ENCODE measurements around the gene POLK.
"Not testable (repeated sequence)": the region's sequence is repeated elsewhere in the genome, so short reads cannot be mapped to it uniquely, and the experiment has no call there.

Gene POLK

GRCh38 chr5:75510836-75511434 lies 756 bp upstream of the POLK start:
- peak; percentile 31 for DNase-seq

DNA sequence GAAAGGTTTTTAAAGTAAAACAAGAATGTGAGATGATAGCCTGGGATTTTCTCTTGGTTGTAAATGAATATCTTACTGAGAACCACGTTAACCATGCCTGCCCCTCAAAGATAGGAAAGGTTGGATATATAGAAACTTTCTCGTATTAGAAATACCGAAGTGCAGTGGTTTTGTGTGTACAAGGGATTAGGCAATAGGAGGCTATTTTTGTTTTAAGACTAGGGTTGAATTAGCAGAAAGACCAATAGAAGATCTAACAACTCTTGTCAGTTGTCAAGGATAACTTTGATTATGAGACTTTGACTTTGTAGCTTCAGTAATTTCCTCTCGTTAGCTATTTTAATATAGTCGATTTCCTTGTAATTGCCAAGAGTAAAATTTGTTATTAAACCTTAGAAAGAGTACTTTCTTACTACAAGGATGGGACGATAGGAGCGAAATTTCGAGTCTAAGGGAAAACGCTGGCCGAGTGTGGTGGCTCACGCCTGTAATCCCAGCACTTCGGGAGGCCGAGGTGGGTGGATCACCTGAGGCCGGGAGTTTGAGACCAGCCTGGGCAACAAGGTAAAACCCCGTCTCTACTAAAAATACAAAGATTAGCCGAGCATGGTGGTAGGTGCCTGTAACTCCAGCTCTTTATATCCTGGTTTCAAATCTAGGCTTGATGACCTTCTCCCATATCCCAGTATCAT lies 838 bp downstream of the POLK start:
- no peak for DNase-seq

GRCh38 chr5:75513841-75514240 lies 2.1 kb downstream of the POLK start:
- no peak for DNase-seq

- DNase-seq: no peak
Observed at GRCh38 chr5:75514323-75514722, 2.6 kb downstream of the POLK start.

GRCh38 chr5:75519761-75520160 lies 8.1 kb downstream of the POLK start:
- no peak for DNase-seq

DNA sequence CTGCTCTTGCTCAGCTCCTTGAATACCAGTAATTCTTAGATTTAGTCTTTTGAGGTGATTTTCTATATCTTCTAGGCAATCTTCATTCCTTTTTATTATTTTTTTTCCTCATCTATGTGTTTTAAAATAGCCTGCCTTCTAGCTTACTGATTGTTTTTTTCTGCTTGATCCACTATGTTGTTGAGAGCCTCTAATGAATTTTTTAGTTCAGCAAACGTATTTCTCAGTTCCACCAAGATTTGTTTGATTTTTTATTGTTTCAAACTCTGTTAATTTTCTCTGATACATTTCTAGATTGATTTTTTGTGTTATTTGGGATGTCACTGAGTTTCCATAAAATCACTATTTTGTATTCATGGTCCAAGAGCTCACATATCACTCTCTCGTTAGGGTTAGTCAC lies 9.5 kb downstream of the POLK start:
- no peak for DNase-seq

- no peak for DNase-seq
Observed at GRCh38 chr5:75522025-75522424, 10.3 kb downstream of the POLK start.

- no peak for DNase-seq
Observed at GRCh38 chr5:75522542-75522941, 10.9 kb downstream of the POLK start.

- no peak for DNase-seq
Observed at GRCh38 chr5:75523275-75523674, 11.6 kb downstream of the POLK start.

DNA sequence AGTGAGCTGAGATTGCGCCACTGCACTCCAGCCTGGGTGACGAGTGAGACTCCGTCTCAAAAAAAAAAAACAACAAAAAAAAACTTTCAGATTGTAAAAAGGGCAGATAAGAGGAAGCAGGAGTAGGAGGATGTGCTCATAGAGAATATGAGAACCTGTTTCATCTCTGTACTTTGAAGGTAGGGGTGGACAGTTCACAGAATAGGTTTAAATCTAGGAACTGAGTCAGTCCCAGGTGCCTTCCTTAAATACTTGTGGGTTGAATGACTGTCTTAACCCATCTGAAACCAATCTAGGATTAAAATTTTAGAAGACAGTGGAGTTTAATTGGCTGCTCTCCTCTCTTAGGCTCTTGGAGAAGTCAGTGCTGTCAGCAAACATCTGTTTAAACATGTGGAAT lies 12.4 kb downstream of the POLK start:
- no peak for DNase-seq

GRCh38 chr5:75524591-75524990 lies 12.9 kb downstream of the POLK start:
- no peak for DNase-seq

- no peak for DNase-seq
Observed at GRCh38 chr5:75525344-75525743, 13.7 kb downstream of the POLK start.

DNA sequence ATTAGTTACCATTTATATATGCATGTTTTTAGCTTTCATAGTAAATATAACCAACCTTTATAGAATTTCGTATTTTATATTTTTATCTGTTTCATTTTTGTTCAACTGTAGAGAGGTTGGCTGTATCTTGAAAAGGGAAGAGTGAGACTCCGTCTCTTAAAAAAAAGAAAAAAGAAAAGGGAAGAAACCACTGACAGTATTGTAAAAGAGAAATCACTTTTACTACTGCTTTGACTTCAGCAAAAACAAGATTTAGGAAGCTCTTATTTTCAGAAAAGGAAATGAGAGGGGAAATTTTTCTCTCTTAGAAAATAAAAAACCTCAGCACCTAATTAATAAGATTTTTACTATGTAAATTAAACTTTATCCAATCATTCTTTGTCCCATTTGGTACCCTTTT lies 14.4 kb downstream of the POLK start:
- DNase-seq: no peak

DNA sequence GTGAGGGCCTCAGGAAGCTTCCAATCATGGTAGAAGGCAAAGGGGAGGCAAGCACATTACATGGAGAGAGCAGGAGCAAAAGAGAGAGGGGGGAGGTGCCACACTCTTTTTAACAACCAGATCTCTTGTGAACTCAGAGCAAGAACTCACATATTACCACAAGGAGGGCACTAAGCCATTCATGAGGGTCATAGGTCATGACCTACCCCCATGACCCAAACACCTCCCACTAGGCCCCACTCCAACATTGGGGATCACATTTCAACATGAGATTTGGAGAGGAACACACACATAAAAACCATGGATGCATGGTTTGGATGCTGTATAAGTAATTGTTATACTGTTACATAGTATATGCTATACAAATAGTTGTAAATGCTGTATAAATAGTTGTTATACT lies 17.5 kb downstream of the POLK start:
- DNase-seq: no peak

DNA sequence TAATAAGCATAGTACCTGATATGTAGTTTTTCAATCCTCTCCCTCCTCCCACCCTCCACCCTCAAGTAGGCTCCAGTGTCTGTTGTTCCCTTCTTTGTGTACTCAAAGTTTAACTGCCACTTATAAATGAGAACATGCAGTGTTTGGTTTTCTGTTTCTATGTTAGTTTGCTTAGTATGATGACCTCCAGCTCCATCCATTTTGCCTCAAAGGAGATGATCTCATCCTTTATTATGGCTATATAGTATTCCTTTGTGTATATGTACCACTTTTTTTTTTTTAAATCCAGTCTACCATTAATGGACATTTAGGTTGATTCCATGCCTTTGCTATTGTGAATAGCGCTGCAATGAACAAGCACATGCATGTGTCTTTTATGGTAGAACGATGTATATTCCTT lies 20.5 kb downstream of the POLK start:
- DNase-seq: no peak

DNA sequence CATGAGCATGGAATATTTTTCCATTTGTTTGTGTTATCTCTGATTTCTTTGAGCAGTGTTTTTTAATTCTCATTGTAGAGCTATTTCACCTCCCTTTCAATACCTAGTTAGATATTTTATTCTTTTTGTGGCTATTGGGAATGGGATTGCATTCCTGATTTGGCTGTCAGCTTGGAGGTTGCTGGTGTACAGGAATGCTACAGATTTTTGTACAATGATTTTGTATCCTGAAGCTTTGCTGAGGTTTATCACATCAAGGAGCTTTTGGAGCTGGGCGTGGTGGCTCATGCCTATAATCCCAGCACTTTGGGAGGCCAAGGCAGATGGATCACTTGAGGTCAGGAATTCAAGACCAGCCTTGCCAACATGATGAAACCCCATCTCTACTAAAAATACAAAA lies 22.0 kb downstream of the POLK start:
- DNase-seq: not testable (repeated sequence)

GRCh38 chr5:75534734-75535133 lies 23.0 kb downstream of the POLK start:
- DNase-seq: no peak

- DNase-seq: no peak
Observed at GRCh38 chr5:75536147-75536546, 24.5 kb downstream of the POLK start.

DNA sequence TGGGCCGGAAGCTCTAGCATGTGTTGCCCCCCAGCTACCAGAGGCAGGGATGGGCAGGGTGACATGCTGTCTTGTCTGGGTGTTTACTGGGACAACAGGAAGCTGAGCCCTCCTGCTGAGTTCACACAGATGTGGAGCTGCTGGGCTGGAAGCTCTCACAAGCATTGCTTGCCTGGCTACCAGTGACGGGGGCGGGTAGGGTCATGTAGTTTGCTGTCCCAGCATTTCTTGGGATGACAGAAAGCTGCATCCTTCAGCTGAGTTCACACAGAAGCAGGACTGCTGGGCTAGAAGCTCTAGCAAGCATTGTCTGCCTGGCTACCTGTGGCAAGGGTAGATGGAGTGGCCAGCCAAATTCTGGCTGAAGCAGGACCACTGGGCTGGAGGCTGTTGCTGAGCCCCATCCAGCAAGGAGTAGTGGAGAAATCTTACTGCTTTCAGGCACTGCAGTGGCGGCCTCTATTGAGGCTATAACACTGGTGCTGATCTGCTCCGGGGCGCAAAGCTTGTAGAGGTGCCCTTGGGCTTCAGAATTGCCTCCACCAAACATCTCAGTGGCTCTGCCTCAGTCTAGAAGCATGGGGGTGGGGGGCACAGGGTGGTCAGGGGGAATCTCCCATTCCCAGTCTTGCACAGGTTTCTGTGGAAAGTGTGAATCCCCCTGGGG lies 25.1 kb downstream of the POLK start:
- no peak for DNase-seq

DNA sequence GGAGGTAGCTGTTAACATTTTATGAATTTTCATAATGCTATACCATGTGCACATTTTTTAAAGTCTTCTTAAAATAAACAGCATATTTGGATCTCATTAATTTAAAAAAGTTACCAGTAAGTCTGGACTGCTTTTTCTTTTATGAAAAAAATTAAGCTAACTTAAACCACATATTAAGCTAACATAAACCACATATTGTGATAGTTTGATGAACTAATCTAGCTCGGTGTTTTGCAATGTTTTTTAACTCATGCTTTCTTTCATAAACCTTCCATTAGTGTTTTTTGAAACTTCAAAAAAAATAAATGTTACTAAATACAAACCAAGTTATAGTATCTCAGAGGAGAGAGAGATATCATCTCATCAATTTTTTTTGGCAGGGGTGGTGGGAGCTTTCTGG lies 26.5 kb downstream of the POLK start:
- no peak for DNase-seq

GRCh38 chr5:75545131-75545530 lies 33.4 kb downstream of the POLK start:
- DNase-seq: no peak

- no peak for DNase-seq
Observed at GRCh38 chr5:75546830-75547229, 35.1 kb downstream of the POLK start.

DNA sequence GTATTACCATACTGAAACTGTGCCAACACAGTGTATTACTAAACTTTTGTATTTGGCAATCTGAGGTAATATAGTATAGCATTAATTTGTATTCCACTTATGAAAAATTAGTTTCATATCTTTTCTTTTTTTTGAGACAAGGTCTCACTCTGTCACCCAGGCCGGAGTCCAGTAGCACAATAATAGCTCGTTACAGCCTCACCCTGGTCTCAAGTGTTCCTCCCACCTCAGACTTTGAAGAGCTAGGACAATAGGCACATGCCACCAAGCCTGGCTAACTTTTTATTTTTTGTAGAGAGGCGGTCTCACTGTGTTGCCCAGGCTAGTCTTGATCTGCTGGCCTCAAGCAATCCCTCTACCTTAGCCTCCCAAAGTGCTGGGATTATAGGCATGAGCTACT lies 36.1 kb downstream of the POLK start:
- DNase-seq: no peak

DNA sequence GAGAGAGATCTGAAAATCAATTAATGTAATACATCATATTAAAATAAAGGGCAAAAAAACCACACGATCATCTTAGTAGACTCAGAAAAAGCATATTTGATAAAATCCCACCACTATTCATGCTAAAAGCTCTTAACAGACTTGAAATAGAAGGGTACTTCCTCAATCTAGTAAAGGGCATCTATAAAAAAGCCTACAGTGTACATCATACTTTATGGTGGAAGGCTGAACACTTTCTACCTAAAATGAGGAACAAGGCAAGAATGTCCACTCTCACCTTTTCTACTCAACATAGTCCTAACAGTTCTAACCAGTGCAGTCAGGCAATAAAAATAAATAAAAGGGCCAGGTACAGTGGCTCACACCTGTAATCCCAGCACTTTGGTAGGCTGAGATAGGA lies 38.9 kb downstream of the POLK start:
- DNase-seq: no peak

DNA sequence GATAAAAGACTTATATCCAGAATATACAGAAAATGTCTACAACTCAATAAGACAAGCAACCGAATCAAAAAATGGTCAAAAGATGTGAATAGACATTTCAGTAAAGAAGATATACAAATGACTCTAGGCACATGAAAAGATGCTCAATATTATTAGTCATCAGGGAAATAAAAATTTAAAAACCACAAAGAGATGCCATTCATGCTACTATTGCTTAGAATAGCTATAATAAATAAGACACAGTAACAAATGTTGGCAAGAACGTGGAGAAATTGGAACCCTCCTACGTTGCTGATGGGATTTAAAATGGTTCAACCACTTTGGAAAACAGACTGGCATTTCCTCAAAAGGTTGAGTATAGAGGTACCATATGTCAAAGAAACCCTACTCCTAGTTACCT lies 39.8 kb downstream of the POLK start:
- no peak for DNase-seq
